Fibroblast of lung (primary cell): ENCODE measurements around the gene SUSD6. TPM values are rescaled to one million over a fixed set of nuclear protein-coding genes. Genes with fewer than 3 reads are reported as not detected.

ENCODE experiments used
- DNase-seq, 2 donors: peaks; one replicate each; pipeline versions ENCODE4 v3.0.0 to v3.0.0-alpha.2; 2010; ENCODE audit warnings: low read depth in 2 of 2
- H2AFZ ChIP-seq: 2 replicates; pipeline ENCODE4 v1.5.1; 2012; ENCODE audit warnings: low read length, control low read depth, inconsistent platforms
- H3K27ac ChIP-seq: 2 replicates; pipeline ENCODE4 v1.5.1; 2011; ENCODE audit warnings: low read length, control low read depth; ENCODE audit not compliant: insufficient read depth
- H3K27me3 ChIP-seq: 2 replicates; pipeline ENCODE4 v1.5.1; 2011; ENCODE audit warnings: mild to moderate bottlenecking, low read length; ENCODE audit not compliant: control insufficient read depth, insufficient read depth
- H3K36me3 ChIP-seq: 2 replicates; pipeline ENCODE4 v1.5.1; 2011; ENCODE audit warnings: low read length; ENCODE audit not compliant: control insufficient read depth, insufficient read depth
- H3K4me1 ChIP-seq: 2 replicates; pipeline ENCODE4 v1.5.1; 2011; ENCODE audit warnings: low read length; ENCODE audit not compliant: control insufficient read depth, insufficient read depth; ENCODE audit errors: extremely low read depth
- H3K4me2 ChIP-seq: 2 replicates; pipeline ENCODE4 v1.5.1; 2011; ENCODE audit warnings: low read length, control low read depth; ENCODE audit not compliant: insufficient read depth; ENCODE audit errors: extremely low read depth
- H3K4me3 ChIP-seq, 4 experiments: fragments of 200-600 bp in 1 of 4; sonication (generic) in 1 of 4; replicated peaks in 1 of 4; 2 replicates each; pipeline ENCODE4 v1.5.1; 2011 to 2016; ENCODE audit warnings: low read length in 4 of 4, low read depth in 3 of 4, mild to moderate bottlenecking in 3 of 4, control low read depth in 2 of 4, inconsistent platforms in 1 of 4, mixed read lengths in 1 of 4; ENCODE audit not compliant: insufficient read depth in 1 of 4; ENCODE audit errors: control extremely low read depth in 1 of 4
- H3K79me2 ChIP-seq: 2 replicates; pipeline ENCODE4 v1.5.1; 2012; ENCODE audit warnings: mild to moderate bottlenecking, low read length, inconsistent platforms; ENCODE audit not compliant: control insufficient read depth, insufficient read depth
- H3K9ac ChIP-seq: 2 replicates; pipeline ENCODE4 v1.5.1; 2011; ENCODE audit warnings: mild to moderate bottlenecking, low read length, control low read depth; ENCODE audit not compliant: insufficient read depth
- H3K9me3 ChIP-seq: 2 replicates; pipeline ENCODE4 v1.5.1; 2012; ENCODE audit warnings: low read depth, low read length; ENCODE audit not compliant: control insufficient read depth, insufficient read depth
- H4K20me1 ChIP-seq: 2 replicates; pipeline ENCODE4 v1.5.1; 2011; ENCODE audit warnings: low read length; ENCODE audit not compliant: control insufficient read depth, insufficient read depth; ENCODE audit errors: extremely low read depth
- EZH2 ChIP-seq: IDR thresholded peaks from 2 replicates; pipeline ENCODE4 v1.5.1; 2012; ENCODE audit warnings: low read length, control low read depth, mild to moderate bottlenecking; ENCODE audit errors: missing control alignments
- polyA plus RNA-seq, 2 donors: library from polyadenylated mRNA; depleted of rRNA in 1 of 2; stranded (reverse) in 1 of 2; unstranded in 1 of 2; fragments of >200 nt; gene quantifications; 2 replicates each; pipeline ENCODE4 v1.2.1, GENCODE V29; 2011 to 2012; ENCODE audit warnings: missing spikeins in 1 of 2
- total RNA-seq: library from RNA; depleted of rRNA; stranded (reverse); fragments of >200 nt; gene quantifications from 2 replicates; pipeline ENCODE4 v1.2.1, GENCODE V29; 2014
- TF ChIP-seq, protein P1 (sequence below), 2 donors: IDR thresholded peaks in 1 of 2; conservative IDR thresholded peaks in 1 of 2; 1 replicate in 1 of 2; 2 replicates in 1 of 2; pipeline ENCODE4 v1.5.1; 2011 to 2012; ENCODE audit warnings: low read length in 2 of 2, control low read depth in 1 of 2, inconsistent platforms in 1 of 2, low read depth in 1 of 2, mild to moderate bottlenecking in 1 of 2

Gene SUSD6
- total and polyA plus RNA-seq, 2 donors (not counting 1 experiment from before 2014, with no cell fraction given): 9.1 to 11.4 TPM

- H3K4me2 ChIP-seq: no peak overlapping the region
- peaks cover 1% of the 10 kb centered on the region for H3K36me3 ChIP-seq
- no peaks in the 10 kb centered on the region for H3K9me3 ChIP-seq
- H3K27me3 ChIP-seq: no peaks in the 10 kb centered on the region
- no peak overlapping the region for H3K27ac ChIP-seq
- peak overlapping the region; percentile 47 for H2AFZ ChIP-seq
- no peaks in the 10 kb centered on the region for H3K4me1 ChIP-seq
- no peak overlapping the region for H3K4me3 ChIP-seq
- no peak for DNase-seq
- H3K9ac ChIP-seq: no peak overlapping the region
- peaks cover 18% of the 10 kb centered on the region for H3K79me2 ChIP-seq
- H4K20me1 ChIP-seq: no peaks in the 10 kb centered on the region
- TF ChIP-seq, protein P1, sequence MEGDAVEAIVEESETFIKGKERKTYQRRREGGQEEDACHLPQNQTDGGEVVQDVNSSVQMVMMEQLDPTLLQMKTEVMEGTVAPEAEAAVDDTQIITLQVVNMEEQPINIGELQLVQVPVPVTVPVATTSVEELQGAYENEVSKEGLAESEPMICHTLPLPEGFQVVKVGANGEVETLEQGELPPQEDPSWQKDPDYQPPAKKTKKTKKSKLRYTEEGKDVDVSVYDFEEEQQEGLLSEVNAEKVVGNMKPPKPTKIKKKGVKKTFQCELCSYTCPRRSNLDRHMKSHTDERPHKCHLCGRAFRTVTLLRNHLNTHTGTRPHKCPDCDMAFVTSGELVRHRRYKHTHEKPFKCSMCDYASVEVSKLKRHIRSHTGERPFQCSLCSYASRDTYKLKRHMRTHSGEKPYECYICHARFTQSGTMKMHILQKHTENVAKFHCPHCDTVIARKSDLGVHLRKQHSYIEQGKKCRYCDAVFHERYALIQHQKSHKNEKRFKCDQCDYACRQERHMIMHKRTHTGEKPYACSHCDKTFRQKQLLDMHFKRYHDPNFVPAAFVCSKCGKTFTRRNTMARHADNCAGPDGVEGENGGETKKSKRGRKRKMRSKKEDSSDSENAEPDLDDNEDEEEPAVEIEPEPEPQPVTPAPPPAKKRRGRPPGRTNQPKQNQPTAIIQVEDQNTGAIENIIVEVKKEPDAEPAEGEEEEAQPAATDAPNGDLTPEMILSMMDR (conservative IDR thresholded peaks at IDR 0.05 in 1 of 2, IDR thresholded peaks at IDR 0.05 in 1 of 2; ENCODE audit: low read depth in 1 of 2, low read length in 2 of 2): no peak
- no peak for TF ChIP-seq EZH2
Observed at GRCh38 chr14:69763761-69764510, 152.5 kb downstream of the SUSD6 start.

Other genes with a start within 250 kb of the SUSD6 start
- 168 and 190 TPM in 2 replicates for gene ERH, start 213.3 kb upstream of the SUSD6 start, total RNA-seq
- 182 and 264 TPM in 2 replicates for gene ERH, start 213.3 kb upstream of the SUSD6 start, polyA plus RNA-seq
- gene SLC39A9, start 212.9 kb upstream of the SUSD6 start, total RNA-seq: 81.9 and 84.0 TPM in 2 replicates
- 79.2 and 104 TPM in 2 replicates for gene SLC39A9, start 212.9 kb upstream of the SUSD6 start, polyA plus RNA-seq
- under 0.01 TPM in 2 replicates for gene PLEKHD1, start 126.9 kb upstream of the SUSD6 start, total RNA-seq
- gene PLEKHD1, start 126.9 kb upstream of the SUSD6 start, polyA plus RNA-seq: 0.01 TPM in 1 of 2 replicates, not detected in the other
- gene CCDC177, start 36.7 kb upstream of the SUSD6 start, total RNA-seq: not detected in 2 replicates
- gene CCDC177, start 36.7 kb upstream of the SUSD6 start, polyA plus RNA-seq: not detected in 2 replicates
- 125 and 141 TPM in 2 replicates for gene SRSF5, start 155.5 kb downstream of the SUSD6 start, total RNA-seq
- 283 and 299 TPM in 2 replicates for gene SRSF5, start 155.5 kb downstream of the SUSD6 start, polyA plus RNA-seq
- not detected in 2 replicates for gene SLC10A1, start 185.6 kb downstream of the SUSD6 start, total RNA-seq
- not detected in 2 replicates for gene SLC10A1, start 185.6 kb downstream of the SUSD6 start, polyA plus RNA-seq